ENCODE data around the gene MAGED2. TPM values are rescaled to one million over a fixed set of nuclear protein-coding genes. Genes with fewer than 3 reads are reported as not detected.

MAGED2 gene
- total RNA-seq, 1 donor from 2014 or later = 303 TPM

GRCh38 chrX:54811301-54811885 lies 3.8 kb downstream of the MAGED2 start:
- peaks cover 33% of the 10 kb centered on the region for H3K36me3 Mint-ChIP-seq
- TF ChIP-seq, protein P1, sequence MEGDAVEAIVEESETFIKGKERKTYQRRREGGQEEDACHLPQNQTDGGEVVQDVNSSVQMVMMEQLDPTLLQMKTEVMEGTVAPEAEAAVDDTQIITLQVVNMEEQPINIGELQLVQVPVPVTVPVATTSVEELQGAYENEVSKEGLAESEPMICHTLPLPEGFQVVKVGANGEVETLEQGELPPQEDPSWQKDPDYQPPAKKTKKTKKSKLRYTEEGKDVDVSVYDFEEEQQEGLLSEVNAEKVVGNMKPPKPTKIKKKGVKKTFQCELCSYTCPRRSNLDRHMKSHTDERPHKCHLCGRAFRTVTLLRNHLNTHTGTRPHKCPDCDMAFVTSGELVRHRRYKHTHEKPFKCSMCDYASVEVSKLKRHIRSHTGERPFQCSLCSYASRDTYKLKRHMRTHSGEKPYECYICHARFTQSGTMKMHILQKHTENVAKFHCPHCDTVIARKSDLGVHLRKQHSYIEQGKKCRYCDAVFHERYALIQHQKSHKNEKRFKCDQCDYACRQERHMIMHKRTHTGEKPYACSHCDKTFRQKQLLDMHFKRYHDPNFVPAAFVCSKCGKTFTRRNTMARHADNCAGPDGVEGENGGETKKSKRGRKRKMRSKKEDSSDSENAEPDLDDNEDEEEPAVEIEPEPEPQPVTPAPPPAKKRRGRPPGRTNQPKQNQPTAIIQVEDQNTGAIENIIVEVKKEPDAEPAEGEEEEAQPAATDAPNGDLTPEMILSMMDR (conservative IDR thresholded peaks at IDR 0.05) = no peak
- H3K27me3 Mint-ChIP-seq = peaks cover 4% of the 10 kb centered on the region
- H3K9me3 Mint-ChIP-seq = peaks cover 6% of the 10 kb centered on the region
- no peak overlapping the region for H3K27ac Mint-ChIP-seq
- H3K4me3 Mint-ChIP-seq = peak overlapping the region; percentile 72
- H3K4me1 Mint-ChIP-seq (ENCODE audit: unreplicated experiment) = peaks cover 9% of the 10 kb centered on the region
- DNase-seq (ENCODE audit: extremely low spot score, unreplicated experiment) = no peak

- H3K4me3 Mint-ChIP-seq = no peak overlapping the region
- TF ChIP-seq, protein P1 (conservative IDR thresholded peaks at IDR 0.05) = no peak
- H3K4me1 Mint-ChIP-seq (ENCODE audit: unreplicated experiment) = peaks cover 9% of the 10 kb centered on the region
- peaks cover 38% of the 10 kb centered on the region for H3K36me3 Mint-ChIP-seq
- peaks cover 7% of the 10 kb centered on the region for H3K9me3 Mint-ChIP-seq
- H3K27ac Mint-ChIP-seq = no peak overlapping the region
- DNase-seq (ENCODE audit: extremely low spot score, unreplicated experiment) = no peak
- peaks cover 4% of the 10 kb centered on the region for H3K27me3 Mint-ChIP-seq
Observed at GRCh38 chrX:54812306-54812705, 4.8 kb downstream of the MAGED2 start.

DNA sequence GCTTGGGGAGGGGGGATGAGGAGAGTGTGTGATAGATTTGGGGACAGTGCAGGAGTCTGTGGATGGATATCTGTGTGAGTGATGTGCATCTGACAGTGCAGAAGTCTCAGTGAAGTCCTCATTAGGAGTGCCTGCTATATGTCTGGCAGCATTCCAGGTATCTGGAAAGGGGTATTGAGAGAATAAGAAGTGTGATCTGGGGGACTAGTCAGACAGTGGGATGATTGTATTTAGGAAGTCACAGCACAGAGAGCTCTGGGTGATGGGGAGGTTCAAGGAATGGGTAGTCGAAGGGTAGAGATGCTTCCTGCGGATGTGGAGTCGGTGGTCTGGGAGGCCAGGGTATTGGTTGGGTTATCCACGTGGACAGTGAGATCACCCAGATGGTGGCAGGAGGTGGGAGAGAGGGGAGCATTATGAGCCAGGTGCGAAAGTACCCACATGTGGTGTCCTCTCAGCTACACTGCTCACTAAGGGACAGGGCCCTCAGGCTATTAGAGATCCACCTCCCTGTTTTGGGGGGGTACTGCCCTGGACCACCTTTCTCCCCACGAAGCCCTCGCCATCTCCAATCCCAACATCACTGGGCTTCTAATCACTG lies 9.8 kb downstream of the MAGED2 start:
- Mint-ChIP-seq H3K9me3 (peaks cover 7% of the 10 kb centered on the region), H3K27ac (peak overlapping the region; percentile 60), H3K4me1 (ENCODE audit: unreplicated experiment) (no peaks in the 10 kb centered on the region), H3K4me3 (no peak overlapping the region), H3K27me3 (no peaks in the 10 kb centered on the region), H3K36me3 (peaks cover 20% of the 10 kb centered on the region)
- no peak for DNase-seq (ENCODE audit: extremely low spot score, unreplicated experiment)
- TF ChIP-seq, protein P1 (conservative IDR thresholded peaks at IDR 0.05) = no peak

DNA sequence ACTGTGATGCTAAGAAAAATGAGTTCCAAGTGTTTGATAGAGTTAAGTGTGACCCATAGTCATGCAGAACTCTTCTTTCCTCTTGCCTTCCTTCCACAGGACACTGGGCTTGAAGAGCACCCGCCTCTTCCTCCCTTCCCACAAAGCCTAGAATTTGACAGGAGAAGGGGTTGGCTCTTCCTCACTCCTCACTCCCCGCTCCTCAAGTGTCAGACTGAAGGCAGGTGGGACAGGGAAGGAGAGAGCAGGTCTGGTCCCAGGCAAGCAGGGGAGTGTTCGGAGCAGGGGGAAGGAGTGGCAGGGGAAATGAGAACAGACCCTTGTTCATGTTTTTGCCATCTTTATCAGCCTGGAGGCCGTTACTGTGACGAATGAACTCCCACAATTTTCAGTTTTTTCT lies 10.7 kb downstream of the MAGED2 start:
- Mint-ChIP-seq H3K4me1 (ENCODE audit: unreplicated experiment) (no peaks in the 10 kb centered on the region), H3K4me3 (no peak overlapping the region), H3K36me3 (peaks cover 20% of the 10 kb centered on the region), H3K9me3 (peaks cover 7% of the 10 kb centered on the region), H3K27ac (no peak overlapping the region), H3K27me3 (no peaks in the 10 kb centered on the region)
- DNase-seq (ENCODE audit: extremely low spot score, unreplicated experiment) = no peak
- TF ChIP-seq, protein P1 (conservative IDR thresholded peaks at IDR 0.05) = no peak

DNA sequence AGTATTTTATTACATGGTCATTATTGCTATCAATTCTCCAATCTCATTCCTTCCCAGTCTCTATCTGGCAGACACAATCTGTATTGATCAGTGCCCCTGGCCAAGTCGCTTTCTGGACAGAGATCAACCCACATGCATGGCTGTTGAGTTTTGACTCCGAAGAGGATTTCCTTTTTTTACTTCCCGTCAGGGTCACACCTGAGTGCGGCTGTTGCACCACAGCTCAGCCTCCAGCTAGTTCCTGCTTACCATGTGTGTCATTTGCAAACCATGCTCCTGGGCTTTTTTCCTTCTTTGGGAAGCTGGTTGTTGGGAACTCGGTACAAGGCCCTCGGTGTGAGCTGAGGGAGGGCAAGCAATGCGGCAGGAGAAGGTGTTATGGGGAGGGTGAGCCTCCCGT lies 11.7 kb downstream of the MAGED2 start:
- Mint-ChIP-seq H3K4me3 (no peak overlapping the region), H3K27ac (no peak overlapping the region), H3K27me3 (no peaks in the 10 kb centered on the region), H3K4me1 (ENCODE audit: unreplicated experiment) (no peaks in the 10 kb centered on the region), H3K36me3 (peaks cover 14% of the 10 kb centered on the region), H3K9me3 (peaks cover 7% of the 10 kb centered on the region)
- TF ChIP-seq, protein P1 (conservative IDR thresholded peaks at IDR 0.05) = no peak
- no peak for DNase-seq (ENCODE audit: extremely low spot score, unreplicated experiment)
